GM11168 (cell line): ENCODE results near the gene ITIH4.

Source experiments
- in situ Hi-C: fragments of 300-500 bp; cut with MboI; formaldehyde crosslinking; loops from one replicate; pipeline ENCODE4 v1.12.0; 2022; ENCODE audit warnings: low sequenced_read_pairs; ENCODE audit not compliant: unreplicated experiment

ITIH4 gene

DNA sequence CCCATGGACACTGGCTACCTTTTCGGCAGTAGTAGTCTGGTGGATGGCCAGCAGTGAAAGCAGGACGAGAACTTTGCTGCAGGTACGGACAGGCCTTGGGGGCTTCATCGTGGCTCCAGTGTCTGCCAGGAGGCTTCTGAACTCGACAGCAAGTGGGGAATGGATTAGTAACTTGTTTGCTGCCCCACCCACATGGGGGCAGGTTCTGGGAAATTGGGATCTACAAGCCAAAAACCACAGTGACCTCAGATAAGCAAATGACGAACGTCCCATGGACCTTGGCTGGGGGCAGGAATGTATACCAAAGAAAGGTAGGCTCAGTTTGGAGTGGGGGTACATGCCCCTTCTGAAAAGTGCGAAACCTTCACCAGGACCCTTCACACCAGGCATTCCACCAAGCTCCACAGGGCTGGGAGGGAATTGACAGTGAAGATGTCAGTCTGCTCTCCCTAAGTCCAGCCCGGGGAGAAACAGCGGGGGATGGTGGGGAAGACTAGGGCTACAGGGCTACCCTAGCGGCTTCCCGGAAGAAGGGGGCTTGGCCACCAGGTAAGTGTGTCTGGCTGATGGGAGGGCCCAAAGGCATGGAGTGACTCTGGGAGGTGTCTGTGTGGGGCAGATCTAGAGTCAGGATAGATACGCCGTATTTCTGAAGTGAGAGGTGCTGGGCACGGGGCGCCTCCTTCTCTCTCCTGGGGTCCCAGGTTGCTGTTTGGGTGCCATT is at the start of gene ITIH4:
ITIH4 (minus strand) TSS at position 138 of the 724 bp plus-strand sequence; CDS start at position 108, 30 bp downstream.
- in situ Hi-C loops, result no loop called here

GRCh38 chr3:52880047-52880446 is 49.6 kb upstream of the ITIH4 start:
- in situ Hi-C loops, result no loop called here

DNA sequence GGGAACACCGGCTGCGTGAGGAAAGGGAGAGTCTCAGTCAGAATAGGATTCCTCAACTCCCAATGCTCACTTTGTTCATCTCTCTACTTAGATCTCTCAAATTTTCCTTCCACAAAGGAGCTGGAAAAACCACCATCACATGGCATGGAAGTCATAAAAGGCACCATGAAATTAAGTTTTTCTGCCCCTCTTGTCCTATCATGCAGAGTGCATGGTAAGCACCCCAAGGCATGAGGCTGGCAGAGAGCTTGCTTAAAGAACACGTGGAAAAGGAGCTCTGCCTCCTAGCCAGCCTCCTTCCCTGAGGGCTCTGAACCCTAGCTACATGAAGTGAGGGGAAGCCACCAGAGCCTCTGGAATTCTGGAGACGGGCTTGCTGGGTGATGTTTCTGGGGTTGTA is 49.1 kb upstream of the ITIH4 start:
- in situ Hi-C loops, result no loop called here

DNA sequence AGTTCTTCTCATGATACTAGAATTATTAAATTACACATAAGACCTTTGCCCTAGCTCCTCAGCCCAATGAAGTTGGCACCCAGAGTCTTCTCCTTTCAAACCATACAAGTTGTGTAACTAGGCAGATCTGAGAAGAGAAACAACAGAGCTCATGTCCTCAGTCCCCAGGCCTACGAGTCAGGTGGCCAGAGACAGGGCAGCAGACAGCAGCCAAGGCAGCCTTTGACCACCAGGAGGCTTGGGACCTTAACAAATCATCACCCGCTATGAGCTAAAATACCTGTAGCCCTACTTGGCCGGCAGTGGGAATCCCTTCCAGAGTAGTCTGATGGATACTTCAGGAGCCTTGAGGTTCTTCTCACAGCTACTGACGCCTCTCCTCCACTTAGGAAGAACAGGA is 48.6 kb upstream of the ITIH4 start:
- in situ Hi-C loops, result no loop called here

DNA sequence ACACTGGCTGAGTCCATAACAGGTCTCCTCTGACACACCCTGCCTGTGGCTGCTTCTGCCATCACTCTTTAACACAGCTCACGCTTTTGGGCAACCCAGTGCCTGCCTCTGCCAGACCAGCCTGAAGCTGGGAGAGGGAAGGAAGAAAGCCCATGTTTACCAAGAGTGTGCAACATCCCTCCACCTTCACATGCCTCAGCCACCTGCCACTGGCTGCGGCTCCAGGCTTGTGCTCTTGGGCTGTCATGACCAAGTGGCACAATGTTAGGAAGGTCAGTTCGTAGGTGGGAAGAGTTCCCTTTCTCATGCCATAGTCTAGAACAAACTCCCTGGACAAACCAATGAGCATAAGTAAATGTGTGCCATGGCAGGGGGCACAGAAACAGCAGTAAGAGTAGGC is 46.6 kb upstream of the ITIH4 start:
- in situ Hi-C loops, result no loop called here

DNA sequence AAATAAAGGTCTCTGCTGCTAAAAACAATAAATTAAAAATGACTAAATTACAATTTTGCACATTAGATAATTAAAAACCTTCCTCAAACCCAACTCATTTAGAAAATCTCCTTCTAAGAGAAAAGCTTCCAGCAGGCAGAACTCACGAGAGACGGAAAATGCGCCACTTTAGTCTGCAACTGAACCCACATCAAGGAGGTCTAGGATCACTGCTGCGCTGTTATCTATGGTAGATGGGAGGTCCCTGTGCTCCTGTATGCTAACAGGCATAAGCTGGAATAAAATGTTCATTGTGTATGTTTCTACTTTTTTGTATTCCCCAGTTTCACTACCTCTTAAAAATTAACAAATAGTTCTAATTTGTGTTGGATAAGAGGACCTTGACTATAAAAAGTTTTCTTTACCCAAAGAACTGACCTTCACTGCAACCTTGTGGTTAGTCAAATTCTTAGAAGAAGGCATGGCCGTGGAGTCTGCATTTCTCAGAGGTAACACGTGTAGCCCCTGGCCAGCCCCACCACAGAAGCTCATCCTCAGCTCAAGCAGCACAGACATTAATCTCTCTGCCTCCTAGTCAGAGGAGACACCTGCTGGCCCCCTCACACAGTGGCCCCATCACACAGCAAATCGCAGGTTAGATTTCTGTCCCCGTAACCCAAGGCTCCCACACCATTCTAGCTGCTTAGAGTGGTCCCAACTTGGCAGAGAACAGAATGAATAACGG is 44.6 kb upstream of the ITIH4 start:
- in situ Hi-C loops, result no loop called here

- in situ Hi-C loops, result no loop called here
Observed at GRCh38 chr3:52874160-52874701, 43.8 kb upstream of the ITIH4 start.

DNA sequence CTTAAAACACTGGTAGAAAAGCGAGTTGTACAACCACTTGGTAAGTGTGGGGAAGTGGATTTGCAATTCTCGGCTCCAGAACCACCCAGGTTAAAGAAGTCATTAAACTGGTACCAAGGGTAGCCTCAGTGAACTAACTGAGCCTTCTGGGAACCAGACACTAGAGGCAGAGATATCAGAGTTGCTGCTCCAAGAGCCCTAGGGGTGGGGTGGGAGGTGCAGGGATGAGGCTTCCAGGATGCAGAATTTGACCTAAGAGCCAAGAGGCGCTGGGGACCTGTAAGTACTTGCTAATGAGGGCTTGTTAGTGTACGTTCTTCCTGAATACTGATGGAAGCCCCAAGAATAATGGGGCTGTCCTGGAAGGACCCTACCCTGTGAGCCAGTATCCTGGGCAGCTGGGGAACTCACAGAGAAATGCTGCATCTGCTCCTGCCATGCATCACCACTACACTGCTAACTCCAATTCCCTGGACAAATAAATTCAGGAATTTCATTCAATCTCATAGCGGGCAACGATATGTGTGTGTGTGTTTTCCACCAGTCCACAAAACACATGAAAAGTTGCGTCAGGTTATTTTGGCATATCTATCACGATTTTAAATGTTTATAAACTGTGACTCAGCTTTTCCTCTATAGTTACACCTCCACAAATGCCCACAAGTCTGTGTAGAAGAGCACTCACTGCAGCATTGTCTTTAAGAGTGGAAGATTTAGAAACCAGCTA is 43.1 kb upstream of the ITIH4 start:
- in situ Hi-C loops, result no loop called here

- in situ Hi-C loops, result no loop called here
Observed at GRCh38 chr3:52872245-52872644, 41.8 kb upstream of the ITIH4 start.

DNA sequence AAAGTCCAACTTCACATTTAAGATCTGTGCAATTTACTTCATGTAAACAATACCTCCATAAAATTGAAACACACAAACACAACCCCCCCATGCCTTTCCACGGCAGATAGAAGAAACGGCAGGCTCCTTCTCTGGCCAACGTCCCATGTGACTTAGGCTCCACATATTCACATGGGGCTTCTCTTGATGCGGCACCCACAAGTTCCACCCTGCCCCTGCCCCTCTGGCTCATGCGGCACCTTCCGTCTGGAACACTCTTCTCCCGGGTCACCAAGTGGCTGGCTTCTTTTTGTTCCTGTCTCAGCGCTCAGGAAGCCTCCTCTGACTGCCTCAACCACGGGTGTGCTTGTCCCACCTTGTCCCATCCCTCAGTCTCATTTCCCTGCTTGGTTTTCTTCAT is 41.3 kb upstream of the ITIH4 start:
- in situ Hi-C loops, result no loop called here

- in situ Hi-C loops, result no loop called here
Observed at GRCh38 chr3:52870471-52870870, 40.0 kb upstream of the ITIH4 start.

- in situ Hi-C loops, result no loop called here
Observed at GRCh38 chr3:52866427-52866826, 36.0 kb upstream of the ITIH4 start.

DNA sequence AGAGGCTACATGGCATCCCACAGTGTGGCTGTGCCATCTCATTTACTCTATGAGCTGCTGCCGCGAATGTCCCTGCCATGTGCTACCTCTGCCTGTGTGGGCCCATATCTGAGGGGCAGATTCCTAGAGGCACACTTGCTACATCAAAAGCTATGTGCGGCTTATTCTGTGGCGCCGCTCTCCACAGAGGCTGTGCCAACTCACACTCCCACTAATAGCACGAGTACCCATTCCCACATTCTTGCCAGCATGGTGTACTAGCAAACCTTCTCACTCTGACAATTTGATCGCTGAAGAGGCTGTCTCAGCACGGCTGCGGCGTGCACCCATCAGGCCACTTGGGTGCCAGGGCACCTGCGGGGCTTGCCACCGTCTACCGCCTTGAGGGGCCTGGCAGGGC is 35.5 kb upstream of the ITIH4 start:
- in situ Hi-C loops, result no loop called here

DNA sequence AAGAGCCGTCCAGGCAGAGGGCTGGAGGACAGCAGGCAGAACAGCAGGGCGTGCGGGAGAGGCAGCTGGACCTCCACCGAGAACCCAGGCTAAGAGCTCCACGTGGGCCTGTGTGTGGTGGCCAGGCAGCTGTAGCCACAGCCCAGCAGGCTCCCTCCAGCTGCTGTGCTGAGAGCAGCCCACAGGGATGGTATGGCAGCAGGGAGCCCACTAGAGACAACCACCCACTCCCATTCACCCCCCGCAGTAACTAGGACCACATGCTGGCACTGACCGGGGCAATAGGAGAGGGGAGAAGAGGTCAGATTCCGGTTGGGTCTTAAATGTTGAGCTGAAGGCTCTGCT is 29.9 kb upstream of the ITIH4 start:
- in situ Hi-C loops, result no loop called here

DNA sequence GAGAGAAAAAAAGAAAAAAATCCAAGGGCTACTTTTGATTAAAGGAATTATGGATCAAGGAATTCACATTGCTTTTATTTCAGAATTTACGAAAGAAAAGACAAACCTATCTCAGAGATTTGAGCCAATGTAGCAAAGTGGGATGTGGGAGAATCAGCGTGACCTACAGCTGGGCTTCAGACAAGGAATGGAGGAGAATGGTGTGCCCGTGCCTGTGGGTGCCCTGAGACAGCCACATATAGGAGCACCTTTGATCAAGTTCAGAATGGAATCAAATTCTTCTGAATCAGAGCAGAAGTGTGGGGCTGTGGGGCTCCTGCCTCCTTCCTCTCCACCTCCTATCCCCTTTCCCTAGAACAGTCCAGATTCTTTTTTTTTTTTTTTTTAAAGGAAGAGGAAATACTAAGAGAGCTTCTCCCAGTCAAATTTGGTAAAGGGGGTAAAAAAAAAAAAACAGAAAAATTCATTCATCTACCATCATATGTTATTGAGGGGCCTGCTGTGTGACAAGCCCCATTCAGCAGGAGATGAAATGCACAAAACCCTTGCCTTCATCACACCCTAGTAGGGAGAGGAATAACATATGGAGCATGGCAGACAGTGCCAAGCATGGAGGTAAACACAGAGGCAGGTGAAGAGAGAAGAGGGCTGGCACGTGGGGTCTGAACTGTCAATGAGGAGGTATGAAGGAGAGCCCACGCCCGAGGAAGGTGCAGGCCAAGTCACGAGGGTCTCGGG is 29.4 kb upstream of the ITIH4 start:
- in situ Hi-C loops, result no loop called here

GRCh38 chr3:52857864-52858263 is 27.4 kb upstream of the ITIH4 start:
- in situ Hi-C loops, result no loop called here

DNA sequence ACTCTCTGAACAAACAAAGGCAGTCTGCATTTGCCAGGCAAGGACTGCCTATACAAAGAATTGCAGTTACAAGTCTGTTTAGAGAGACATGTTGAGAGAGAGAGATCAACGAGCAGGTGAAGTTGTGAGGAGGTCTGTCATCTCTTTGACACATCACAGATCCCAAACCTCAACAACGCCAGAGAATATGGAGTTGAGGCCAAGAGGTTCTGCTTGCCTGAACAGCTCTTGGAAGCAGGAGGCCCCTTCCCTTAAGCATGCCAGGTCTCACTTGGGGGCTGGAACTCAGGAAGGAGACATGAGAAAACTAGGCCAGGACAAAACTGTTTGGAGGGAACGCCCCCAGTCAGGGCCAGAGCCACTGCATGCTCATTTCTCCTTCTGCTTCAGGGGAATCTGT is 26.7 kb upstream of the ITIH4 start:
- in situ Hi-C loops, result no loop called here

DNA sequence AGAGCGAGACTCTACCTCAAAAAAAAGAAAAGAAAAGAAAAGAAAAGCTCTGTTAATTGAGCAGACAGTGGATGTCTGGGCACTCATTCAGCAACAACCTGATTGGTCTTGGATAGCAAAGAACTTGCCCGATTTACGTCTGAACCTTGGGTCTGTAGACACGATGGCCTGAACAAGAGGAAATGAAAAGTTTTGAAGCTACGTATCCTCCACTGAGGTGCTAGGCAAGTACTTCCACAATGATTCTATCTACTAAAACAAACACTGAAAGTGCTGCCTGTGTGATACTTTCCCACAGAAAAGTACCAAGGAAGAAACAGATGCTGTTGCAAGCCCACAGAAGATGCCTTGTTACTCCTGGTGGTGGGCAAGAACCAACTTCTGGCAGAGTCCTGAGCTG is 26.2 kb upstream of the ITIH4 start:
- in situ Hi-C loops, result no loop called here

DNA sequence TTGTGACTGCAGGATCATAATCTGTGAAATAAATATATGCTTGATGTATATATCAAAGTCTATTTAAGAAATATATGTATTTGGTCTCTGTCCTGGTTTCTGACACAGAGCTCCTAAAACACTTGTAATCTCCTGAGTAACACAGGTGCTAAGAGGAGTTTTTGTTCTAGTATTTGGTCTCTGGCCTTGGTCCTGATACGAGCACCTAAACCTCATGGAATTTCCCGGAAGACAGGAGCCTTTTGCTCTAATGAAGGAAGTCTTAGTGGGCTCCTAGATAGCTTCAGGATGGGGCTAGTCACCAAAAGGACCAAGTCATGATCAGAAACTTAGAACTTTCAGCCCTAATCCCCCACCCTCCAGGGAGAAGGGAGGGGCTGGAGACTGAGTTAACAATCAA is 23.5 kb upstream of the ITIH4 start:
- in situ Hi-C loops, result no loop called here

DNA sequence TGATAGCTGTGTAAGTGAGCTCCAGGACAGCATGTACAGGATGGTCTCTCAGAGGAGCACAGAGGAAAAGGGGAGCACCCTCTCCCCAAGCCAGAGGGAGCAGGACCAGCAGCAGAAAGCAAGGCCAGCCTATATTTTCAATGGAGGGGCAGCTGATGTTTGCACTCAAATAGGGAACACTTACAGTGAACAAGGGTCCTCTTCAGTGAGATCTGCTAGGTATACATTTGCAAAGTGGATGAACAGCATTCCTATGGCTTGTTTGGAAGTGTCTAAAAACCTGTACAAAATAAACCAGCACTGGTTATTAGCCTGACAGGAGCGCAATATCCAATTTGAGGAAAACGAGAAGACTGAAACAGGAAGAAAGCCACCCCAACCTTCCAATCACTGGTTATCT is 21.9 kb upstream of the ITIH4 start:
- in situ Hi-C loops, result no loop called here
